ENCODE results near the gene RNASET2. TPM values are rescaled to one million over a fixed set of nuclear protein-coding genes. Genes with fewer than 3 reads are reported as not detected.
A peak's percentile ranks its signal among the peaks of the same experiment; 100 is the strongest.

RNASET2 gene
- polyA plus RNA-seq, 1 donor from 2014 or later: 73.9 TPM

DNA sequence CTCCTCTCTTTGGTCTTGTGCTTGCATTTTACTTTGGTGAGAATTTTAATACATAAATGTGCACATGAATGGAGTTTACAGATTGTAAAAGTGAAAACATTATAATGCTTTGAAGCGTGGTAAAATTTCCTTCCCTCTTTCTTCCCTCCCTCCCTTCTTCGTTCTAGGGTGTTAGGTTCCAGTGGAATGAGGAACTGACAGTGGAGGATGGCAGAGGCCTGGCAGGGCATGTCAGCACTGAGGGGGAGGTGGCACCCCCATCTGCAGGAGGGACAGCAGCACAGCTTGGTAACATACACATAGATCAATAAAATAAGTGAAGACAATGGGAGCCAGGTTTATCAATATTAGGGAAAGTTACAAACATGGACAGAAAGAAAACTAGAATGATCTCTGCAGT is 47.5 kb downstream of the RNASET2 start:
- no peak overlapping the region for H3K4me3 ChIP-seq (ENCODE audit: low read length)
- H3K27me3 ChIP-seq (ENCODE audit: insufficient read depth, low read depth, low read length): no peaks in the 10 kb centered on the region
- H3K79me2 ChIP-seq (replicated peaks; ENCODE audit: insufficient read depth, low read length): no peaks in the 10 kb centered on the region
- no peaks in the 10 kb centered on the region for H3K9me2 ChIP-seq (ENCODE audit: insufficient read depth, low read length)
- H2AFZ ChIP-seq (ENCODE audit: low read depth, low read length): no peak overlapping the region
- no peaks in the 10 kb centered on the region for H4K20me1 ChIP-seq (ENCODE audit: insufficient read depth)
- H3F3A ChIP-seq (ENCODE audit: insufficient read depth, low read length, poor library complexity, severe bottlenecking): no peaks in the 10 kb centered on the region
- H3K36me3 ChIP-seq (ENCODE audit: insufficient read depth, low read length): no peaks in the 10 kb centered on the region
- peak overlapping the region; percentile 36 for H3K27ac ChIP-seq (ENCODE audit: low read length)
- no peaks in the 10 kb centered on the region for H3K9me3 ChIP-seq (ENCODE audit: low read length)
- no peak overlapping the region for H3K4me2 ChIP-seq (ENCODE audit: low read length)
- H3K9ac ChIP-seq (ENCODE audit: low read length): peak overlapping the region; percentile 28
- TF ChIP-seq EP300 (conservative IDR thresholded peaks at IDR 0.05; ENCODE audit: poor library complexity, severe bottlenecking) (no peak), TAF1 (IDR thresholded peaks at IDR 0.05; ENCODE audit: low read depth) (no peak), MXI1 (conservative IDR thresholded peaks at IDR 0.05; ENCODE audit: poor library complexity, severe bottlenecking) (no peak), EZH2 (IDR thresholded peaks at IDR 0.05; ENCODE audit: borderline replicate concordance, insufficient read depth, low read length, poor library complexity, severe bottlenecking) (no peak), SMC3 (conservative IDR thresholded peaks at IDR 0.05; ENCODE audit: poor library complexity) (no peak), RAD21 (conservative IDR thresholded peaks at IDR 0.05) (no peak), POLR2AphosphoS5 (IDR thresholded peaks at IDR 0.05) (no peak)
- TF ChIP-seq, protein P1, sequence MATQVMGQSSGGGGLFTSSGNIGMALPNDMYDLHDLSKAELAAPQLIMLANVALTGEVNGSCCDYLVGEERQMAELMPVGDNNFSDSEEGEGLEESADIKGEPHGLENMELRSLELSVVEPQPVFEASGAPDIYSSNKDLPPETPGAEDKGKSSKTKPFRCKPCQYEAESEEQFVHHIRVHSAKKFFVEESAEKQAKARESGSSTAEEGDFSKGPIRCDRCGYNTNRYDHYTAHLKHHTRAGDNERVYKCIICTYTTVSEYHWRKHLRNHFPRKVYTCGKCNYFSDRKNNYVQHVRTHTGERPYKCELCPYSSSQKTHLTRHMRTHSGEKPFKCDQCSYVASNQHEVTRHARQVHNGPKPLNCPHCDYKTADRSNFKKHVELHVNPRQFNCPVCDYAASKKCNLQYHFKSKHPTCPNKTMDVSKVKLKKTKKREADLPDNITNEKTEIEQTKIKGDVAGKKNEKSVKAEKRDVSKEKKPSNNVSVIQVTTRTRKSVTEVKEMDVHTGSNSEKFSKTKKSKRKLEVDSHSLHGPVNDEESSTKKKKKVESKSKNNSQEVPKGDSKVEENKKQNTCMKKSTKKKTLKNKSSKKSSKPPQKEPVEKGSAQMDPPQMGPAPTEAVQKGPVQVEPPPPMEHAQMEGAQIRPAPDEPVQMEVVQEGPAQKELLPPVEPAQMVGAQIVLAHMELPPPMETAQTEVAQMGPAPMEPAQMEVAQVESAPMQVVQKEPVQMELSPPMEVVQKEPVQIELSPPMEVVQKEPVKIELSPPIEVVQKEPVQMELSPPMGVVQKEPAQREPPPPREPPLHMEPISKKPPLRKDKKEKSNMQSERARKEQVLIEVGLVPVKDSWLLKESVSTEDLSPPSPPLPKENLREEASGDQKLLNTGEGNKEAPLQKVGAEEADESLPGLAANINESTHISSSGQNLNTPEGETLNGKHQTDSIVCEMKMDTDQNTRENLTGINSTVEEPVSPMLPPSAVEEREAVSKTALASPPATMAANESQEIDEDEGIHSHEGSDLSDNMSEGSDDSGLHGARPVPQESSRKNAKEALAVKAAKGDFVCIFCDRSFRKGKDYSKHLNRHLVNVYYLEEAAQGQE (IDR thresholded peaks at IDR 0.05; ENCODE audit: borderline replicate concordance): no peak
- TF ChIP-seq, protein P2, sequence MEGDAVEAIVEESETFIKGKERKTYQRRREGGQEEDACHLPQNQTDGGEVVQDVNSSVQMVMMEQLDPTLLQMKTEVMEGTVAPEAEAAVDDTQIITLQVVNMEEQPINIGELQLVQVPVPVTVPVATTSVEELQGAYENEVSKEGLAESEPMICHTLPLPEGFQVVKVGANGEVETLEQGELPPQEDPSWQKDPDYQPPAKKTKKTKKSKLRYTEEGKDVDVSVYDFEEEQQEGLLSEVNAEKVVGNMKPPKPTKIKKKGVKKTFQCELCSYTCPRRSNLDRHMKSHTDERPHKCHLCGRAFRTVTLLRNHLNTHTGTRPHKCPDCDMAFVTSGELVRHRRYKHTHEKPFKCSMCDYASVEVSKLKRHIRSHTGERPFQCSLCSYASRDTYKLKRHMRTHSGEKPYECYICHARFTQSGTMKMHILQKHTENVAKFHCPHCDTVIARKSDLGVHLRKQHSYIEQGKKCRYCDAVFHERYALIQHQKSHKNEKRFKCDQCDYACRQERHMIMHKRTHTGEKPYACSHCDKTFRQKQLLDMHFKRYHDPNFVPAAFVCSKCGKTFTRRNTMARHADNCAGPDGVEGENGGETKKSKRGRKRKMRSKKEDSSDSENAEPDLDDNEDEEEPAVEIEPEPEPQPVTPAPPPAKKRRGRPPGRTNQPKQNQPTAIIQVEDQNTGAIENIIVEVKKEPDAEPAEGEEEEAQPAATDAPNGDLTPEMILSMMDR (IDR thresholded peaks at IDR 0.05; ENCODE audit: poor library complexity, severe bottlenecking): no peak

DNA sequence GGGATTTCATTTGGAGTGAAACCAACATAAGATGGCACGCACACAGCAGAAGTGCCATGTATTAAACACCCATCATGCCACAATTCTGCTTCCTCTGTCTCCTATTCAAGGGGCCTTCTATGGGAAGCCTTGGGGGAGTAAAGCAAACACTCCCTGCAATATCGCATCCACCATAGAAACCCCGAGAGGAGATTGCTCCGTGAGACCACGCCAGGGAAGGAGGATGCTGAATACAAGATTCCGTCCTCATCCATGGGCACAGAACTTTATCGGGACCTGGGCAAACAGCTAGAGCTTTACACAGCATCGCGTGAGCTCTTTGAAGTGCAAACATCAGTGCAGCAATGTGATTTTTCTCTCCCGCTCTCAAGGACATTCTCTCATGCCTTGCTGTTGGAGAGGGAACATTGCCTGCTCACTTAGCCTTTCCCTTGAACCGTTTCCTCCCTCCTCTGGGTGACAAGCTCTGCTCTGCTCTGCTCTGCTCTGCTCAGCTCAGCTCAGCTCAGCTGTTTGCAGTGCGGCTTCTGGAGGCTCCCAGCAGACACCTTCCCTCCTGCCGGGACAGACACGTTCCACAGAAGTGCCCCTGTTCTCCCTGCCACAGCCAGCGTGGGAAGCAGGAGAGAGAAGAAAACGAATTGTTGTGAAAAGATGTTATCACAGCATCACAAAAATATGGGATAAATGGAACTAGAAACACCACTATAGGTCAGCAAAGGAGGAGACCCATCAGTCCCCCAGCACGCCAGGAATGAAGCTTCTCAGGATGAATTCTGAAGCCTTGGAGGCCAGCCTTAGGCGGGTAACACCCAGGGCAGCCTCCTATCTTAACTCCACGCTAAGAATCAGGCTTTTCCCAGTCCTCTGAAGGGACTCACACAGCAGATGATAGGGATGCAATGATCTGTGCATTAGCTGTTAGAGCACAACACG is 48.2 kb downstream of the RNASET2 start:
- Histone ChIP-seq H2AFZ (ENCODE audit: low read depth, low read length) (no peak overlapping the region), H3K36me3 (ENCODE audit: insufficient read depth, low read length) (no peaks in the 10 kb centered on the region), H3K9me2 (ENCODE audit: insufficient read depth, low read length) (no peaks in the 10 kb centered on the region), H3F3A (ENCODE audit: insufficient read depth, low read length, poor library complexity, severe bottlenecking) (no peaks in the 10 kb centered on the region), H3K9me3 (ENCODE audit: low read length) (no peaks in the 10 kb centered on the region), H3K27ac (ENCODE audit: low read length) (peak overlapping the region; percentile 36), H4K20me1 (ENCODE audit: insufficient read depth) (no peaks in the 10 kb centered on the region), H3K9ac (ENCODE audit: low read length) (peak overlapping the region; percentile 28), H3K79me2 (replicated peaks; ENCODE audit: insufficient read depth, low read length) (no peaks in the 10 kb centered on the region), H3K4me3 (ENCODE audit: low read length) (peak overlapping the region; percentile 7), H3K4me2 (ENCODE audit: low read length) (no peak overlapping the region), H3K27me3 (ENCODE audit: insufficient read depth, low read depth, low read length) (no peaks in the 10 kb centered on the region)
- TF ChIP-seq, protein P2 (IDR thresholded peaks at IDR 0.05; ENCODE audit: poor library complexity, severe bottlenecking): no peak
- TF ChIP-seq EZH2 (IDR thresholded peaks at IDR 0.05; ENCODE audit: borderline replicate concordance, insufficient read depth, low read length, poor library complexity, severe bottlenecking) (no peak), MXI1 (conservative IDR thresholded peaks at IDR 0.05; ENCODE audit: poor library complexity, severe bottlenecking) (no peak)

Data from neural cell (in vitro differentiated cells).